GM19455 (cell line): Measurements from ENCODE around the gene TTC9.
"Not testable (repeated sequence)": the region's sequence is repeated elsewhere in the genome, so short reads cannot be mapped to it uniquely, and the experiment has no call there.

Experiments
- ATAC-seq: cut with Tn5 transposase; IDR thresholded peaks from one replicate; pipeline ENCODE4 v1.9.1; 2021; ENCODE audit not compliant: unreplicated experiment

Gene TTC9

DNA sequence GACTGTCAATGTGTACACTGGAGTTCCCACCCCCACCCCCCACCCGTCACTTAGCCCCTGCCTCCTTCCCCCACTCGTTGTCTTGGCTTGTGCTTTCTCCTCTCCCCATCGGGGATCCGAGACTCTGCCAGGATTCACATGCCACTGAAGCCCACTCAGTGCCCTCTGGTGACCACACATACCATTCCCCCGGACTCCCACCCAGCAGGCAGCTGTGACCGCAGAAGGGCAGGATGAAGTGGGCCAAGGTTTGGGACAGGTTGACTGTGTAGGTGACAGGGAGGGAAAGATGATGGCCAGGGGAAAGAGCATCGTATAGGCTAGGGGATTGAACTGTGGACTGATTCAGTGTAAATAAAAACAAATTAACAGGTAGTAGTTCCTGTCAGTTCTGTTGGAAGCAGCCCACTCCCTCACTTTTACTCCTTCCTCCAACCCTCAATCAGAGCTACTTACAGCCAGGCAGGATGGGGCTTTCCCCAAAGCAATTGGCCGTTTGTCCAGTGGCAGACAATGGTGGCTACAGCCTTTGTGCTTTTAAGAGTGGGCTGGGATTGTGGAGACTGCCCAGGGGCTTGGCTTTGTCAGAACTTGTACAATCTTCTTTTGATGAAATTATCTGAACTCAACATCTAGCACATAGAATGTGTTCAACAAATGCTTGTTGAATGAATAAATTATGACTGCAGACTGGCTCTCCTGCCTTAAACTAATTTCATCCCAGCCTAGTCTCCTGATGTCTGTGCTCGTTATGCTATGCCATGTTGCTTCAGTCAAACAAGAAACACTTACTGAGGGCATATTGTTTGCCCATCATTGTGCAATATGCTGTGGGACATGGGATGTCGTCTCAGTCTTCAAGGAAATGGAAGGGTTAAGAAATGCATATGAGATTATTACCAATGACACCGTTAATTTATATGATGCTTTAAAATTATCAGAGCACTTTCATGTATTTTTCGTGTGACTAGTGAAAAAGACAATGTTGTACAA is 30.2 kb downstream of the TTC9 start:
- ATAC-seq: no peak

DNA sequence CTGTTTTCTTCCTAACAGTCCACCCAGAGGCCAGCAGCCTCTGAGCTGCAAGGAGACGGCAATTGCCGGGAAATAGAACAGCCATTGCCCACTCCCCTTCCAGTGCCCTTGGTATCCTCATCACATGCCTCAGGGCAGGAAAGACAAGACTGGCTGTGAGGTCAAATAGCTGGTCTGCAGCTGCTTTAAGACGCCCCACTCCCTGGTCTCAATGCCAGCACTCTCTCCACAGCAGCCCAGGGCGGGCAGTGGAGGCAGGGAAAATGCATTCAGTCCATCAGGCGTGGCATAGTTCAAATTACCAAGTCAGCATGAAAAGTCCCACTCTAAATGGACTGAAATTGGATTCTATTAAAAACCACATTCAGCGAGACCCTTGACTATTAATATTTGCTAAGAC is 35.6 kb downstream of the TTC9 start:
- no peak for ATAC-seq

DNA sequence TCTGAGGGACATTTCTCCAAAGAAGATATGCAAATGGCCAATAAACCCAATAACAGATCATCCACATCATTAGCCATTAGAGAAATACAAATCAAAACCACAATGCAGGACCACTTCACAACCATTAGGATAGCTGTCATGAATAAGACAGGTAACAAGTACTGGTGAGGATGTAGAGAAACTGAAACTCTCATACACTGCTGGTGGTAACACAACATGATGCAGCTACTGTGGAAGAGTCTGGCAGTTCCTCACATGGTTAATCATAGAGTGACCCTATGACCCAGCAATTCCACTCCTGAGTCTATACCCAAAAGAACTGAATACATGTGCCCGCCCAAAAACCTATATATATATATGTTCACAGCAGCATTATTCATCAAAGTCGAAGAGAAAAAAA is 39.0 kb downstream of the TTC9 start:
- ATAC-seq: no peak

DNA sequence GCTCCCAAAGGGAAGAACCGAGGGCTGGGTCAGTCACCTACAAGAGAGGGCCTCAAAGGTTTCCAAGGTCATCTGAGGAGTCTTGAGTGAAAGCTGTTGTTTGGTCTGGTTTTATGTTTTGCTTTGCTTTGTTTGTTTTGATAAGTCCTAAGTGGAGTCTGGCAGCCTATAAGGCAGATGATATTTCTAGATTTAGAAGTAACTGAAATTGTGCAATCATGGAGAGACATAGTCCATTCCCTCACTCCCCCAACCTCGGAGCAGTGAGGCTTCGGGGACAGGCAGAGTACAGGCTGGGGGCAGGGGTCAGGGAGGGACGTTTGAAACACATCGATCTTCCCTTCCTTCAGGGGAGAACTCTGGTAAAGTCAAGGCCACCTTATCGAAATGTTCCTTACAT is 42.3 kb downstream of the TTC9 start:
- no peak for ATAC-seq

DNA sequence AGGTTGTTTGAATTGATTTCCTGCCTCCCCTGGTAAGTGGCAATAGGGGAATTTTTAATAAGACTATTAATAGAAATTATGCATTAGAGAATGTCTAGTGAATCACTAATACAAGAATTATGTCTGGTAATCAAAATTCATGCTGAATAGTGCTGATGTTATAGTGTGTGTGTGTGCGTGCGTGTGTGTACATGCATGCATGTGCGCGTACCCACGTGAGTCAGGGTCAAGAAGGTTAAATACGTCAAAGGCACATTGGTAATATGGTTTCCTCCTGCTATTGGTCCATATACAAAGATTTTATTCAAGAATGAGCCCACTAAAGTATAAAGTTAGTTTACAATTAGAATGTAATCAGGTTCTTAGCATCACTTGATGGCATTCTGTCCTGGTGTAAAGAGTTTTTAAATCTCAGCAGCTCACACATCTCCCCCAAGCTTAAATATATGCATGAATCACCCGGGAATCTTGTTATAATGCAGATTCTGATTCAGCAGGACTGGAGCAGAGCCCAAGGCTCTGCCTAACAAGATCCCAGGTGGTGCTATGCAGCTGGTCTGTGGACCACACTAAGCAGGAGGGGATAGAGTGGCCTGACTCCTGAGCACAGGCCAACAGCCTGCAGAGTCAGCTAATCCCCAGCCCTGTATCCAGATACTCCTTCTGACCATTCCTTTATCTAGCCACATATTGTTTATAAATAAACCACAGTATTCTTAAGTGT is 43.9 kb downstream of the TTC9 start:
- no peak for ATAC-seq

DNA sequence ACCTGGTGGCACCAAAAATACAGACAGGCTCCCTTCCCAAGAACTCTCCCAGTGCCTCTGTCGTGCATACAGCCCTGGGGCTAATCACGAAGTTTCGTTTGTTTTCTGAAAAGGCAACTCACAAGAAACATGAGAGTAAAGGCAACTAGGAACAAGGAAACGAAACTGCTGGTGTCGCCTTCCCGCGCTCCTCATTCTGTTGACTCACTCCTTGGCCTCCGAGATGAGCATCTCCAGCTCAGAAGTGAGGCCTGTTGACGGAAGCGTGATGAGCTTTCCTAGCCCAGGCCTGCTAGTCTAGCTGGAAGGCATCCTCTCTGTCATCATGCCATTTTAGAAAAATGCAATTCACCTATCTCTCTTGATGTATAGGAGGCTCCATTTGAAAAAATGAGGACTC is 50.5 kb downstream of the TTC9 start:
- no peak for ATAC-seq

DNA sequence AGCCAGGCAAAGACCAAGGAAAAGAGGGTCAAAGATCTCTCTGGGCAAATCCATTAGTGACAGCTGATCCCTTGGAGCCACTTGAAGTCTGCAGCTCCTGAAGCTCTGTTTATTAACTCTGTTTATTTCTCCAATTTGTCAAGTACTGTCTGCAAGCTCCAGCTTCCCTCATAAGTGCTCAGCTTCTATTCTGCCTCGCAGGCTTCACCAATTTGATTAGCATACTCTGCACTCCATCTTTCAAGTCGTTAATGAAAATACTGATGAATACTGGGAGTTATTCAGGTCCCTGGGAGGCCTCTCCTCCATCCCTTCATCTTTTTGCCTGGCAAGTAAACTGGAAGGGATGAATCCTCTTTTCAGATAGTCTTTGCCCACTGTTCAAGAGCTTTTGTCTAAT is 54.3 kb downstream of the TTC9 start:
- no peak for ATAC-seq

DNA sequence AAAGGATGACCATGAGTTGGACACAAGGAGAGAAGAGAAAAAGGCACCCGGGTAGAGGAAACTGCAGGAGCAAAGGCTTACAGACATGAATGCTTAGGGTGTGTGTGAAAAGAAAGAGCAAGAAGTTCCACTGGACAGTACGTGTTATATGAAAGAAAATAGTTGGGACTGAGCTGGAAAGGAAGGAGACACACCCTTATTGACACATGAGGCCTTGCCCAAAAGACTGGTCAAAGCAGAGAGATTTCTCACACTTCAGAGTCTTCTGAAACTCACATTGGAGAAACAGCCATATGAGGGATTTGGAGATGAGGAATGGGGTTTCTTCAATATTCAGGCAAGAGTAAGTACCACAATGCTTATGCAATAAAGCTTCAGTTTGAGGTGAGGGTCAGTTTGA is 56.0 kb downstream of the TTC9 start:
- ATAC-seq: no peak

DNA sequence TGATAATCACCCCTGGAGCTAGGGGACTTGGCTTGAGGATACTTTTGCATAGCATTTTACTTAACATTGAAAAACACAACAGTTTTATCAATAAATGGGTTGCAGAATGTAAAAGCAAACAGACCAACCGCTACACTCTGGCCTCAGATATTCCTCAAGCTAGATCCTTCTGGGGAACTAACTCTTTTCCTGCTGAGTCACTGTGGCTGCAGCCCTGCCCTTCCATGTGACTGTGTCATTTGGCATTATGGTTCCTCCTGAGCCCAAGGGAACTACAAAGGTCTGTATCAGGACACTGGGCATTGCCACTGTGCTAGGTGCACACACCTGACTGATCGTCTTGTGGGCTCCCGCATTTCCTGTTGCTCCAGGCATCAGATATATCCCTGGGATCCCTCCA is 56.6 kb downstream of the TTC9 start:
- ATAC-seq: no peak

DNA sequence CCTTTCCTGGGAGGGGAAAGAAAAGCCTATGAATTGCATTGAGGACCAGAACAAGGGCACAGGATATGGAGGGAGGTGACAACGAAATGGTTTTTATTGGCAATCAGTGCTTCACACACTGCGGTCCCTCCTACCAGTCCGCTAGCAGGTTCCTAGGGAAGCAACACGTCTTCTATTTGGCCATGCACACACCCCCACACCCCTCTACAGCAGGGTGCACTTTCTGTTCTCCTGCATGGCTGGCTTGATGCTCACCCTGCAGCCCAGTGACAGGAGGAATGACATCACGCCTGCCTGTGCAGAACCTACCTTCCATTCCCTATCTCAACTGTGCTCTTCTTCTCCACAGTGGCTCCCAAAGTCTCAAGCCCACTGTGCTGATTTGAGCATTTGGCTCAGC is 57.9 kb downstream of the TTC9 start:
- ATAC-seq: no peak

DNA sequence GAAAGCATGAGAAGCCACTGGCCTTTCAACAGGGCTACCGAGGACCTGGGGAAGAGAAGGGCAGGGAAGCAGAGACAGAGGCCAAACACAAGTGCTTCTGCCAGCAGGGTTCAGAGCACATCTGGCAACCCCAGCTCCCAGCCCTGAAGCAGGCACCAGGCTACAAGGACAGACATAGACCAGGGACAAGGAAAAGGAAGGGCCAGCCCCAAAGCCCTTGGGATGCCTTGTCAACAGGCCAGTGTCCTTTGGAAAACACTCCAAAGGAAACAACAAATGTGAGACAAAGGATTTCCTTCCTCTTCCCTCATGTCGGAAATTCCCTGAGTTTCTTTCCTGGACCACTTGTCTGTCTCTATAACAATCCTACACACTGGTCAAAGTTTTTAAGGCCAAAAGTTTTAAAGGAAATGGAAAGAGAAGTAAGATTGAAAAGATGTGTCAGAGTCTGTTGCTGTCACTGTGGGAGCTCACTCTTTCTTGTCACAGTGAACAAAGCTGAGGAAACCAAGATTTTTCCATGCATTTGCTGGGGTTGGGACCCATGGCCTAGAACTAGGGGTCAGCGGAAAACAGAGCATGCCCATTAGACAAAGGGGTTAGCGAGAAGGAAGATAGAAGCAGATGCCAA is 59.4 kb downstream of the TTC9 start:
- ATAC-seq: no peak

DNA sequence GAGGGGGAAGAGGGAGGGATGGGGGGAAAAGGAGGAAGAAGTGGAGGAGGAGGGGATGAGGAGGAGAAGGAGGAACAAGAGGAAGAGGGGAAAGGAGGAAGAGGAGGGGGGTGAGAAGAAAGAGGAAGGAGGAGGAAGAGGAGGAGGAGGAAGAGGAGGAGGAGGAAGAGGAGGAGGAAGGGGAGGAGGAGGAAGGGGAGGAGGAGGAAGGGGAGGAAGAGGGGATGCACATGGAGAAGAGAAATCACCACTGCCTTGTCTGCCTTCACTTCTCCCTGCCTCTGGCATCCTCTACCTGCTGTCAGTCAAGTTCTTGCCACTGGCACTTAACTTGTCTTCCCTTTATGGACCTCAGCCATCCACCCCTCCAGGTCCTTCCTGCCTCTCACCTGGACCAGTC is 59.9 kb downstream of the TTC9 start:
- no peak for ATAC-seq

DNA sequence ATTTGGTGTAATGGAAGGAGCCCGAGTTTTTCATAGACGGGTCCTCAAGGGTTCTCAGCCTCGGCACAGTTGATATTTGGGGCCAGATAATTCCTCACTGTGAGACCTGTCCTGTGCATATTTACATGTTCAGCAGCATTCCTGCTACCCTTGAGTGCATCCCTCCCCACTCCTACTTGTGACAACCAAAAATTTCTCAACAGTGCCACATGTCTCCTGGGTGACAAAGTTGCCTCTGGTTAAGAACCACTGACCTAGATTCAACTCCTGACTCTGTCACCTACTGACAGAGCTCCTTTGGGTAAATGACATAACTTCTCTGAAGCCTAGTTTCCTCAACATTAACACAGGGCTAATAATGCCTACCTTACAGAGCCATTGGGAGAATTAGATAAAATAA is 60.4 kb downstream of the TTC9 start:
- ATAC-seq: no peak

DNA sequence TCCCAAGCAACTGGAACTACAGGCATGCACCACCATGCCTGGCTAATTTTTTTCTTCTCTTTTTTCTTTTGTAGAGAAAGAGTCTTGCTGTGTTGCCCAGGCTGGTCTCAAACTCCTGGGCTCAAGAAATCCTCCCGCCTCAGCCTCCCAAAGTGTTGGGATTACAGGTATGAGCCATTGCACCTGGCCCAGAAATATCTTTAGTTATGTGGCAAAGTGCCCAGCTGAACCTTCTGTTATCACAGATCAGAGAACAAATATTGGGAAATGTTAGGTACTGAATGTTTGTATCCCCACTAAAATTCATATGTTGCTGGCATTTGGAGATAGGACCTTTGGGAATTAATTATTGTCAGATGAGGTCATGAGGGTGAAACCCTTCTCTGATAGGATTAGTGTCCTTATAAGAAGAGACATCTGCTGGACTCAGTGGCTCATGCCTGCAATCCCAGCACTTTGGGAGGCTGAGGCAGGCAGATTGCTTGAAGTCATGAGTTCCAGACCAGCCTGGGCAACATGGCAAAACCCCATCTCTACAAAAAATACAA is 62.0 kb downstream of the TTC9 start:
- not testable (repeated sequence) for ATAC-seq

DNA sequence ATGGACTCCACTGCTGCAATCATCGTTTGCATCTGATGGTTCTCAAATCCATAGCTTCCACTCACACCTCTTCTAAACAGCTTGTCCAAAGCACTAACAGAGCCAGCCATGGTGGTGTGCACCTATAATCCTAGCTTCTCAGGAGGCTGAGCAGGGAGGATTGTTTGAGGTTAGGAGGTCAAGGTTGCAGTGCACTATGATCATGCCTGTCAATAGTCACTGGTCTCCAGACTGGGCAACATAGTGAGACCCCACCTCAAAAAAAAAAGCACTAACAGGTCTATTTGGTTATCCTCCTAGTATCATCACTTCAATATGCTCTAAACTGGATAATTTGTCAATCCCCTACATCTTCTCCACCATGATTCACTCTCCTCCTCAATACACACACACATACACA is 63.2 kb downstream of the TTC9 start:
- ATAC-seq: no peak

DNA sequence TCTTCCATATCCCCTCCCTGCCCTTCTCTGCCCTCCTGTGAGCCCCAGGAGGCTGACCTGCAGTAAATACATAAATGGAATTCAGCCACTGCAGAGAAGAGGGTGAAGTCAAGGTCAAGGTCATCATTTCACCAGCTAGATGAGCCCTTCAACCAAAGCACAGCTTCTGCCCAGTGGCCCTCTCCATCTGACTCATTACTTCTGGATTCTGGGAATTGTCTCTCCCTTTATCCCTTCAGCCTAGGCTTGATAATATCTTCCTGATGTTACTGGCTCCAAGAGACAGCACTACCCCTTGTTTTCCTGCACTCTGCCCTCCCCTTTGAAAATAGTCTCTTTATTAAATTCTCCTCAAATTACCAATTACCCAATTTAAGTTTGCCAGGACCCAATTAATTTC is 64.5 kb downstream of the TTC9 start:
- ATAC-seq: no peak

DNA sequence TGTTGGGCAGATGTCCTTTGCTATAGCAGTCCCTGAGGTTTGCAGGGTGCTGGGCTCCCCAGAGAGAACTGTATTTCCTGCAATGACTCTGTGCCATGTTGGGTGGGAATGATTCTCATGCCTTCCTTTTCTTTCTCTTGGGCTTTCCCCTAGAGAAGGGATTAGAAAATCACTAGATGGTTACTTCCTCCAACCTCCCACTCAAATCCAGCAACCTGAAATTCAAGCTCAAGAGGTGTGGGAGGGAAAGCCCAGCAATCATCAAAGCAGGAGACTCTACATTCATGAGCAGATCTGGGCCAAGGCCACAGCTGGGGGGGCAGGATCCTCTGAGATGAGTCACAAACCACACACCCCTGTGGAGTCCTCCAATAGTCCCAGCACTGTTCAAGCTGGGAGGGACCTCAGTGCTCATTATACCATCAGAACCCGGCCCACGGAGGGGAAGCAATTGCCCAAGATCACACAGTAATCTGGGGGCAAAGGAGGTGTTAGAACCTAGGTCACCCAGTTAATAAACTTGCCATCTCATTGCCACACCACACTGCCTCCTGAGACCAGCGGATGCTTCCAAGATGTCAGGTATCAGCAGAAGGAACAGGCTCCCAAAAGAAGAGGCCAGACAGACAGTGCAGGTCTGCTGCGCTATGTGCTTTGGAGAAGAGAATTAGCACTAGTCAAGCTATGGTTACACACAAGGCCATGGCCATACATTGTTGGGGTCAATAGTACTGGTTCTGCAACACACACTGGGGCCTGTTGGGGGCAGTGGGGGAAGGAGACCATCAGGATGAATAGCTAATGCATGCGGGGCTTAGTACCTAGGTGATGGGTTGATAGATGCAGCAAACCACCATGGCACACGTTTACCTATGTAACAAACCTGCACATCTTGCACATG is 65.7 kb downstream of the TTC9 start:
- ATAC-seq: no peak

DNA sequence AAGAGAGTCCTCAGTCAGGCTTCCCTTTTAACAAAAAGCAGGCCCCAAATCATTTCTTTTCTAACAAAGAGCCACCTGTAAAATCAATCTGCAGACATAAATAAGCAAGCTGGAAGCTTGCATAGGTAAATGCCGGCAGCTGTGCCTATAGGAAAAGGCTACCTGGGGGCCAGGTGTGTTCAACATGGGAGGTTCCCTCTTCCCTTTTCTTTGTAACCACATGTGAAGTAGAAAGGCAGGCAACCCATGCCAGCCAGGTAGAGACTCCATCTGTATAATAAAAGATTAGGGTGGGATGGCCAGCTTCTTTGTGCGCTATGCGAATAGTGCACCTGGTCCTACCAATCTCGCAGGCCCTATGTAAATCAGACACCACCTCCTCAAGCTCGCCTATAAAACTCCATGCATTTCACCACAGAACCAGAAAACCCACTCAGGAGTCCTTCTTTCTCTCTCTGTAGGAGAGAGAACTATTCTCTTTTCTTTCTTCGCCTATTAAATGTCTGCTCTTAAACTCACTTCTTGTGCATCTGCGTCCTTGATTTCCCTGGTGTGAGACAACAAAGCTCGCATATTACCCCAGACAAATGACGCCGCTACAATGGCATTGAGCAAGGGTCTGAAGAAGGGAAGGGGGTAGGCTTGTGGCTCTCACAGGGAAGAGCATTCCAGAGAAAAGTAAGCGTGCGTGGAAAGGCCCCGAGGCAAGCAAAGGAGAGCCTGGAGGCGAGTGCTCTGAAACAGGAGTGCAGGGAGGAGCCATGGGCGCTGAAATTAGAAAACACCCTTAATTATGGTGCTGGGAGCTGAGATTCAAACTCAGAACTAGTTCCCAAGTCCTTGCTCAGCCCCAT is 67.2 kb downstream of the TTC9 start:
- ATAC-seq: no peak

DNA sequence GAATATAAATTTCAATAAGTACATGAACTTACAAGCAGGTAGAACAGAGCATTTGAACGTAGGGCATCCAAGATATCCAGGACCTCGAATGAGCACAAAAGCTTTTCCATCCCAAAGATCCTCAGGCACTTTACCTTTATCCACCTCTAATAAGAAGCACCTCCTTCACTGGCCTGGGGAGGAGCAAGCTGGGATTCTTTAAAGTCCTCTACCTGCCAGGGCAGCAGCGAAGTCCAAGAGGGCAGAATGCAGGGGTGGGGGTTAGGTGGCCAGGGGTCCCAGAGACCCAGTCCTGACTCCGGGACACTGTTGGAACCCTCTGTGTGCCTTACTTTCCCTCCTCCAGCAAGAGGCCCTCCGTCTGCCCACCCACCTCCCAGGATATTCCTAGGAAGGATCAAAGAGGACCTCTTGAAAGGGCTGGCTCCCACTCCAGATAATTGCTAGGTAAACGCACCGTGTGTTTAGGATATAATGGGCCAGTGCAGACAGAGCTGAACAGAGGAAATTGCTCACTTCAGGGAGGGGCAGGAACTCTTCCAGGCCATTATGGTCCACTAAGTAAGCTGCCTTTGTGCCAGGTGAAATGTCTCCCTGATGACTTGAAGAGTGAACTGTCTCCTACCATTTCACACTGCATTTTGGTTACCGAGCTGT is 68.1 kb downstream of the TTC9 start:
- no peak for ATAC-seq
